GM18907 (cell line): Measurements from ENCODE around the gene STK32B.
"Not testable (repeated sequence)": the region's sequence is repeated elsewhere in the genome, so short reads cannot be mapped to it uniquely, and the experiment has no call there.

Experiments
- ATAC-seq: cut with Tn5 transposase; IDR thresholded peaks from one replicate; pipeline ENCODE4 v1.9.1; 2021; ENCODE audit warnings: mild to moderate bottlenecking, moderate library complexity; ENCODE audit not compliant: unreplicated experiment

The STK32B gene

DNA sequence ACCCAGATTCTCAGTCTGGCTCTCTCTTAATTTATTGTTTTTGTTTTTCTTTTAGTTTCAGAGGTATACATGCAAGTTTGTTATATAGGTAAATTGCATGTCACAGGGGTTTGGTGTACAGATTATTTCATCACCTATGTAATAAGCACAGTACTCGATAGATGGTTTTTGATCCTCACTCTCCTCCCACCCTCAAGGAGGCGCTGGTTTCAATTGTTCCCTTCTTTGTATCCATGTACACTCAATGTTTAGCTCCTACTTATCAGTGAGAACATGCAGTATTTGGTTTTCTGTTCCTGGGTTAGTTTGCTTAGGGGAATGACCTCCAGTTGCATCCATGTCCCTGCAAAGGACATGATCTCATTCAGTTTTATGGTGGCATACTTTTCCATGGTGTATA, 198.4 kb downstream of the STK32B start:
- ATAC-seq, result no peak

DNA sequence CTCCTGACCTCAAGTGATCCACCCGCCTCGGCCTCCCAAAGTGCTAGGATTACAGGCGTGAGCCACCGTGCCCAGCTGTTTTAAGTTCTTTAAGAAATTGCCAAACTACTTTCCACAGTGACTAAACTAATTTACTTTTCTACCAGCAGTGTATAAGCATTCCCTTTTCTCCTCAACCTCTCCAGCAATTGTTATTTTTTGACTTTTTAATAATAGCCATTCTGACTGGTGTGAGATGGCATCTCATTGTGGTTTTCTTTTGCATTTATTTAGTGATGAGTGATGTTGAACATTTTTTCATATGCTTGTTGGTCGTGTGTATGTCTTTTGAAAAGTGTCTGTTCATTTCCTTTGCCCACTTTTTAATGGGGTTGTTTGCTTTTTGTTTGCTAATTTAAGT, 199.3 kb downstream of the STK32B start:
- not testable (repeated sequence) for ATAC-seq

- no peak for ATAC-seq
Measured at GRCh38 chr4:5256421-5256820, 205.1 kb downstream of the STK32B start.

DNA sequence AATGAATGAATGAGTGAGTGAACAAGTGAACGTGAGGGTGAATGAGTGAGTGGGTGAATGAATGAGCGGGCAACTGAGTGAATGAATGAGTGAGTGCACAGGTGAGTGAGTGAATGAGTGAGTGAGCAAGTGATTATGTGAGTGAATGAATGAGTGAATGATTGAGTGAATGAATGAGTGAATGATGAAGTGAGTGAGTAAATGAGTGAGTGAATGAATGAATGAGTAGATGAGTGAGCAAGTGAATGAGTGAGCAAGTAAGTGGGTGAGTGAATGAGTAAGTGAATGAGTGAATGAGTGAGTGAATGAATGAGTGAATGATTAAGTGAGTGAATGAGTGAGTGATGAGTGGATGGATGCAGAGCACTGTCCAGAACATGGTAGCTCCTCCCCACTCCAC, 205.8 kb downstream of the STK32B start:
- no peak for ATAC-seq

GRCh38 chr4:5259471-5259870, 208.2 kb downstream of the STK32B start:
- no peak for ATAC-seq

DNA sequence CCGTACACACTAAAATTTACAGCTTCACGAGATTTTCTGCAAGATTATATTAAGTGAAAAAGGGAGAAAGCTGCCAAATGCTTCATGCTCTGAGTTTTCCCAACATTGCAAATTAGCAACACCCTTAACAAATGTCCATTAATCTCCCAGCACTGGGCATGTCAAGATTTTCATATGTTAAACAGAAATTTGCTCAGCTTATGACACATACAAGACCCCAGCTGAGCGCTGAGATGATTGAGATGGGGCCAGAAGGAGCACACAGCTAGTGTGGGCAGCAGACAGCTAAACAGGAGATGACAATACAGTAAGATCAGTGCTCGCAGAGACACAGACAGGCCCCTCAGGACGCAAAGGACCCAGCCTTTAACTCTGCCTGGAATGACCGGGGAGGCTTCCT, 208.8 kb downstream of the STK32B start:
- no peak for ATAC-seq

GRCh38 chr4:5261866-5262265, 210.6 kb downstream of the STK32B start:
- ATAC-seq, result no peak

DNA sequence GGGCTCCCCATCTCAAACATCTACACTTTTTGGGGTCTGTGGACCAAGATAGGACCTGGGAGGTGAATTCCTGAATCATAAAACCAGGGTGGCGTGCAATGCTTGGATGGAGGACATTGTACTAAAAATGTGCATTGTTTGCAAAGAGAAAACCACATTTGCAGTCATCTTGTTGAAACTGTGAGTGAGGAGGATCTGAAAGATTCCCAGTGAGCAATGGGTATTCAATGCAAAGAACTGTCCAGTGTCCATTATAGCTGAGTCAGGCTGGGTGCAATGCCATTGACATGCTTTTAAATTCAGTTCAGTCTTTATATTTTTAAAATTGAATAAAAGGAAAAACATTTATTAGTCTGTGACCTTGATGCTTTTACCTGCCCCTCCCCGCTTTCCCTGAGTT, 215.7 kb downstream of the STK32B start:
- ATAC-seq, result no peak

DNA sequence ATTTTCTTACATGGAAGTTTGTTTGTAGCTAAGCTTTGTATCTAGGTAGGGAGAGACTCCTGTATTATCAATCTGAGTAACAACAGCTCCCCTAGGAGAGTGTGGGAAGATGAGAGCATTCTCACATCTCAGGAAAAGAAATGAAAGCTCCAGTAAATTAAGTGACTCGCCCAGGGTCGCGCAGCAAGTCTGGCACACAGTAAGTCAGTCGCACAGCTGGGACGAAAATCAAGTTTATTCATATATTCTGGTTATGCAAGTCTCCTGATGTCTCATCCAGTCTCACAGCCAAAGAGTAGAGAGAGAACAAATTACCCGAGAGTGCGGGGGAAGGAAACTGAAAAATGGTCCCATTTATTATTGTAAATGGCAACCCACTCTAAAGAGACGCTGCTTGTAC, 216.1 kb downstream of the STK32B start:
- ATAC-seq, result no peak

DNA sequence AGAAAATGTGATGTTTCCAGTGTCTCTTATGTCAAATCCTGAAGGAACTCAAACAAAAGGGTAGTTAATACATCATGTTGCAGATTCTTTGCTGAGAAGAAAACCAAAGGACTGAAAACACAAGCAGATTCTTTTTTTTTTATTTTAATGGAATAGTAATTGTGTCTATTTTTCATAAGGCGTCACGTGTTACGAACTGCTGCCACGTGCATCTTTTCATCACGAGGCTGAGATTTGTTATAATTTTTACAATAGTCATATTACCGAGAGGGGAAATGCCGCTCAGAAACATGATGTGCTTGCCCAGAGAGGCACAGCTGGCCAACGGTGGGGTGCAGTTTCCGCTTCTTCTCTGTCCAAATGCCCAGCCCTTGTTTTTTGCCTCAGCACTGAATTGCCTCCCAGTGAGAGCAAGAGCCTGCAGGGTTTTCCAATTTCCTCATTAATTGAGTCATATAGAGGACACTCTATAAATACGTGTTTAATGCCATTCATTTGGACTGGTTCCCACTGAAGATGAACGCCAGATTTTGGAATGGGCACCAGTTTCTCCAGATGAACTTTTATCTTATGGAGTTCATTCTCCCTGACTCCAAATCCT, 225.3 kb downstream of the STK32B start:
- ATAC-seq, result no peak

DNA sequence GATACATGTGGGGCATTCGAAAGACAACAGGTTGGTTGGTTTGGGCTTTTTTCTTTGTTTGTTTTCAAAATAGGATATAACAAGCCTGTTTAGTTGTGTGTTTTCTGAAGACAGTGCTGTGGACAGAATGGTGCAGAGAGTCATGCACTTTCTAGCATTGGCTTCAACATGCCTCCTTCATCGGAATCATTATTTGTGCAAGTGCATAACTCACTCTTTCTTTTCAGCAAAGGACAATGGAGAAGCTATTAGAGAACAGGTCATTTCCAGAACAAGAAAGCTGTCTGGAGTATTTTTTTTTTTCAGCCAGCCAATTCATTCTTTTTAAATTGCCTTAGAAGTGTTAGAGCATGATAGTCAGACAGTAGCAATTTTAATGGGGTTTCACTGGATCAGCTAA, 225.8 kb downstream of the STK32B start:
- ATAC-seq, result no peak

DNA sequence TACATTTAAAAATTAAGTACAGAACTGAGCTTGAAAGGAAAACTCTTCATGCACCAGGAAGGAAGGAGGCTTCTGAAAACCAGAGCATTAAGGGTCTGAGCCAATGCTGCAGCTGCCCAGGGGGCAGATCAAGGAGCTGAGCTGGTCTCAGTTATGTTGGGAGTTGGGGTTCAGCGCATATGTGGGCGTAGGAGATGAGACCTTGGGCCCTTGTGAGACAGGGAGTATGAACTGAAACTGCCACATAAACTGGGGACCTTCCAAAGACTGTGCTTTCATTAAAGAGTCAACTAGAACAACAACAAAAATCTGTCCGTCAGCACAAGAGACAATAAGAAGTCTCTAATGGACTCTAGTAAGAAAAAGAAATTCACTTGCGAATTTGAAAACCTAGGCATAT, 226.9 kb downstream of the STK32B start:
- ATAC-seq, result no peak

GRCh38 chr4:5280069-5280468, 228.8 kb downstream of the STK32B start:
- not testable (repeated sequence) for ATAC-seq

- ATAC-seq, result no peak
Measured at GRCh38 chr4:5280828-5281227, 229.5 kb downstream of the STK32B start.

DNA sequence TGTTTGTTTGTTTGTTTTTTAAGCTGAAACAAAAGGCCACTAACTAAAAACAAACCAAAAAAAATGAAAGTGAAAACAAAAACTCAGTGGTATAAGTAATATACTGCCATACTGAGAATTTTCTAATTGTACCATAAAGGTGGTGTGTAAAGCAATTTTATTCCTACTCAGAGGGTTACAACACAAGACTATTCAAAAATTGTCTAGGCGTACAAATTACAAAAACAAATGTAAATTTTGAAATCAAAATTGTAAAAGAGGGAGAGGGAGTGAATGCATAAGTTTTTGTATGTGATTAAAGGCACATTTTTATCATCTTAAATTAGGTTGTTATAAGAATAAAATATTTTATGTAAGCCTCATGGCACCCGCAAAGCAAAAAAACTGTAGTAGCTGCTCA, 232.6 kb downstream of the STK32B start:
- no peak for ATAC-seq

- no peak for ATAC-seq
Measured at GRCh38 chr4:5284517-5284916, 233.2 kb downstream of the STK32B start.

DNA sequence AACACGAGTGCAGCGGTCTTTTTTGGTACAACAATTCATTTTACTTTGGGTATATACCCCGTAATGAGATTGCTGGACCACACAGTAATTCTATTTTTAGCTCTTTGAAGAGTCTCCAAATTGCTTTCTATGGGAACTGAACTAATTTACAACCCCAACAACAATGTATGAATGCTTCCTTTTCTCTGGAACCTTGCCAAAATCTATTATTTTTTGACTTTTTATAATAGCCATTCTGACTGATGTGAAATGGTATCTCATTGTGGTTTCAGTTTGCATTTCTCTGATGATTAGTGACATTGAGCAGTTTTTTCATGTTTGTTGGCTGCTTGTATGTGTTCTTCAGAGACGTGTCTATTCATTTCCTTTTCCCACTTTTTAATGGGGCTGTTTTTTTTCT, 240.8 kb downstream of the STK32B start:
- ATAC-seq, result no peak

DNA sequence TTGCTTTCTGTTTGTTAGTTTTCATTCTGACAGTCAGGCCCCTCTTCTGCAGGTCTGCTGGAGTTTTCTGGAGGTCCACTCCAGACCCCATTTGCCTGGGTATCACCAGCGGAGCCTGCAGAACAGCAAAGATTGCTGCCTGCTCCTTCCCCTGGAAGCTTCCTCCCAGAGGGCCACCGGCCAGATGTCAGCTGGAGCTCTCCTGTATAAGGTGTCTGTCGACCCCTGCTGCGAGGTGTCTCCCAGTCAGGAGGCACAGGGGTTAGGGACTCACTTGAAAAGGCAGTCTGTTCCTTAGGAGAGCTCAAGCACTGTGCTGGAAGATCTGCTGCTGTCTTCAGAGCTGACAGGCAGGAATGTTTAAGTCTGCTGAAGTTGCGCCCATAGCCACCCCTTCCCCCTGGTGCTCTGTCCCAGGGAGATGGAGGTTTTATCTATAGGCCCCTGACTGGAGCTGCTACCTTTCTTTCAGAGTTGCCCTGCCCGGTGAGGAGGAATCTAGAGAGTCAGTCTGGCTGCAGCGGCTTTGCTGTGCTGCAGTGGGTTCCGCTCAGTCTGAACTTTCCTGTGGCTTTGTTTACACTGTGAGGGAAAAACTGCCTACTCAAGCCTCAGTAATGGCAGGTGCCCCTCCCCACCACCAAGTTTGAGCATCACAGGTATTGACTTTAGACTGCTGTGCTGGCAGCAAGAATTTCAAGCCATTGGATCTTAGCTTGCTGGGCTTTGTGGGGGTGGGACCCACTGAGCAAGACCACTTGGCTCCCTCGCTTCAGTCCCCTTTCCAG, 246.9 kb downstream of the STK32B start:
- not testable (repeated sequence) for ATAC-seq

GRCh38 chr4:5300283-5300682, 249.0 kb downstream of the STK32B start:
- ATAC-seq, result no peak

- ATAC-seq, result no peak
Measured at GRCh38 chr4:5307928-5308327, 256.6 kb downstream of the STK32B start.

DNA sequence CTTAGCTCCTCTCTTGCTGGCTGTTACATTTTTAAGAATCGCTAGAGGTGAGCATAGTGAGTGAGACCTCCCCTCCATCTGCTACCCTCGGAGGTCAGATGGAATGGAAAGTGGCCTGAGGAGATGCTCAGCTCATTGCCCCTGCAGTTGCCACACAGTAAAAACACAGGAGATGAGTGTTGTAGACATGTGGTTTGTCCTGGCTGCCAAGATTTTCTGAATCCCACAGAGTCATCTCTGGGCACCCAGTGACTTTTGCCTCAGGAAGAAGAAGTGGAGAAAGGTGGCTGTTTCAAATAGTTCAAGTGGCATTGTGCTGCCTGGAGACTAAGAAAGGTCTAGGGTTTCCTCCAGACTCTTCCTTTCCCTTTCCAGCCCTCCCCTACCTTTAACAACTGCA, 271.0 kb downstream of the STK32B start:
- ATAC-seq, result no peak

DNA sequence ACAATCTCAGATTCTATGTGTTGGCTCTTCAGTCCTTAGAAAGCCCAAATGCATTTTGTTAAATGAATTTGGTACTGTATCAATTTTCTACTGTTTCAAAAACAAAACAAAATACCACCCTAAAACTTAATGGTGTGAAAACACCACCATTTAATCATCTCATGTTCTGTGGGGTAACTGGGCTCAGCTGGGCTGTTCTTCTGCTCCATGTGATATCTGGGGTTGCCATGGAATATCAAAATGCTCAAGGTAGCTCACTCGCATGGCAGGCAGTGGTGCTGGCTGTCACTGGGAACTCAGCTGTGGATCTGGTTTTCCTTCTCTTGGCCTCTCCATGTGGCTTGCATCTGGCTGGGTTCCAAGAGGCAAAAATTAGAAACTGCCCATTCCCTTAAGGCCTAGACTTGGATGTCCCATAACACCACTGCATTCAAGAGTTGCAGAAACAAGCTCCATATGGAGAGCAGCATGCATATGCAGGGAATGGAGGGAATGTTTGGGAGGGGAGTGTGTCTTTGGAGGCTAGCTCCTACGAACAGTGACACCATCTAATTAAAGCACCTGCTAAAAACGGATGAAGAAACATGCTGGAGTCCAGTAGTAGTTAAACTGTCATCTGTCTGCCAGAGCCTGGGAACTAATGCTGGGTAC, 279.2 kb downstream of the STK32B start:
- no peak for ATAC-seq
